AG04450 (cell line): ENCODE data around the gene MPPED2. TPM values are rescaled to one million over a fixed set of nuclear protein-coding genes. Genes with fewer than 3 reads are reported as not detected.

ENCODE experiments used
- CTCF ChIA-PET: fragments of 300-600, 350-600 bp; formaldehyde crosslinking; extraction: SDS; loops from one replicate; lab custom pipeline; 2022; ENCODE audit warnings: antibody characterized with exemption, inconsistent platforms; lab: Charles Lee
- POLR2A ChIA-PET: fragments of 350-600 bp; formaldehyde crosslinking; extraction: SDS; loops from one replicate; lab custom pipeline; 2021; ENCODE audit warnings: antibody characterized with exemption, inconsistent platforms; lab: Yijun Ruan, JAX
- DNase-seq: peaks from one replicate; pipeline ENCODE4 v3.0.0-alpha.2; 2011; ENCODE audit warnings: low read depth, low spot score
- H3K27ac ChIP-seq: one replicate; pipeline ENCODE4 v1.5.1; 2012; ENCODE audit warnings: low read depth, low read length, control low read depth
- H3K27me3 ChIP-seq: one replicate; pipeline ENCODE4 v1.6.0; 2012; ENCODE audit warnings: low read length; ENCODE audit not compliant: control insufficient read depth, insufficient read depth
- H3K4me3 ChIP-seq: 2 replicates; pipeline ENCODE4 v1.5.1; 2011; ENCODE audit warnings: mild to moderate bottlenecking, low read depth, low read length, control low read depth
- H3K9me3 ChIP-seq: 2 replicates; pipeline ENCODE4 v1.5.1; 2012; ENCODE audit warnings: low read length; ENCODE audit not compliant: control insufficient read depth, insufficient read depth
- CTCF ChIP-seq: IDR thresholded peaks from 2 replicates; pipeline ENCODE4 v1.5.1; 2011; ENCODE audit warnings: low read depth, low read length, control low read depth, inconsistent platforms
- polyA plus RNA-seq: library from polyadenylated mRNA; depleted of rRNA; stranded (reverse); fragments of >200 nt; gene quantifications from 2 replicates; pipeline ENCODE4 v1.2.3, GENCODE V29; 2011

The MPPED2 gene
- polyA plus RNA-seq, 1 experiment, result not detected

- H3K4me3 ChIP-seq, result no peak overlapping the region
- DNase-seq, result no peak
- no peak overlapping the region for H3K27ac ChIP-seq
- CTCF ChIA-PET, result interaction anchor here (0.5 kb wide), 1 partner anchor 9 kb away, joined by 3 read pairs; no protein-coding TSS in a partner anchor
- H3K9me3 ChIP-seq, result no peaks in the 10 kb centered on the region
- no peak for TF ChIP-seq CTCF
- H3K27me3 ChIP-seq, result peaks cover 3% of the 10 kb centered on the region
- POLR2A ChIA-PET, result no interaction called here
Observed at GRCh38 chr11:30489511-30489910, 96.6 kb downstream of the MPPED2 start.

- H3K27ac ChIP-seq, result no peak overlapping the region
- no peak overlapping the region for H3K4me3 ChIP-seq
- H3K27me3 ChIP-seq, result peaks cover 3% of the 10 kb centered on the region
- no peak for DNase-seq
- no peaks in the 10 kb centered on the region for H3K9me3 ChIP-seq
- no peak for TF ChIP-seq CTCF
- ChIA-PET CTCF (interaction anchor here (0.5 kb wide), 1 partner anchor 9 kb away, joined by 3 read pairs; no protein-coding TSS in a partner anchor), POLR2A (no interaction called here)
Observed at GRCh38 chr11:30489076-30489475, 97.1 kb downstream of the MPPED2 start.

- H3K27ac ChIP-seq, result no peak overlapping the region
- DNase-seq, result peak; percentile 67
- H3K4me3 ChIP-seq, result peak overlapping the region; percentile 36
- POLR2A ChIA-PET, result no interaction called here
- peaks cover 3% of the 10 kb centered on the region for H3K27me3 ChIP-seq
- no peaks in the 10 kb centered on the region for H3K9me3 ChIP-seq
- CTCF ChIA-PET, result interaction anchor here (0.5 to 0.8 kb wide), 2 partner anchors 8 to 143 kb away, joined by 3 read pairs; no protein-coding TSS in a partner anchor
- no peak for TF ChIP-seq CTCF
Observed at GRCh38 chr11:30488304-30488998, 97.7 kb downstream of the MPPED2 start.

- TF ChIP-seq CTCF, result no peak
- POLR2A ChIA-PET, result no interaction called here
- H3K27me3 ChIP-seq, result peaks cover 3% of the 10 kb centered on the region
- H3K9me3 ChIP-seq, result no peaks in the 10 kb centered on the region
- CTCF ChIA-PET, result no interaction called here
- DNase-seq, result no peak
- no peak overlapping the region for H3K4me3 ChIP-seq
- H3K27ac ChIP-seq, result no peak overlapping the region
Observed at GRCh38 chr11:30487200-30487898, 98.8 kb downstream of the MPPED2 start.

- CTCF ChIA-PET, result no interaction called here
- no peak for TF ChIP-seq CTCF
- no peak overlapping the region for H3K4me3 ChIP-seq
- DNase-seq, result no peak
- no peaks in the 10 kb centered on the region for H3K9me3 ChIP-seq
- H3K27ac ChIP-seq, result no peak overlapping the region
- H3K27me3 ChIP-seq, result peaks cover 3% of the 10 kb centered on the region
- POLR2A ChIA-PET, result no interaction called here
Observed at GRCh38 chr11:30485756-30486155, 100.4 kb downstream of the MPPED2 start.
